HG03442 (cell line): Measurements from ENCODE around the gene NAXD.
"Not testable (repeated sequence)": the region's sequence is repeated elsewhere in the genome, so short reads cannot be mapped to it uniquely, and the experiment has no call there.

Experiments
- ATAC-seq: cut with Tn5 transposase; IDR thresholded peaks from one replicate; pipeline ENCODE4 v1.9.1; 2021; ENCODE audit warnings: mild to moderate bottlenecking, moderate library complexity; ENCODE audit not compliant: unreplicated experiment

The NAXD gene

GRCh38 chr13:110593430-110594130 is 21.8 kb upstream of the NAXD start:
- peak; percentile 91 for ATAC-seq

DNA sequence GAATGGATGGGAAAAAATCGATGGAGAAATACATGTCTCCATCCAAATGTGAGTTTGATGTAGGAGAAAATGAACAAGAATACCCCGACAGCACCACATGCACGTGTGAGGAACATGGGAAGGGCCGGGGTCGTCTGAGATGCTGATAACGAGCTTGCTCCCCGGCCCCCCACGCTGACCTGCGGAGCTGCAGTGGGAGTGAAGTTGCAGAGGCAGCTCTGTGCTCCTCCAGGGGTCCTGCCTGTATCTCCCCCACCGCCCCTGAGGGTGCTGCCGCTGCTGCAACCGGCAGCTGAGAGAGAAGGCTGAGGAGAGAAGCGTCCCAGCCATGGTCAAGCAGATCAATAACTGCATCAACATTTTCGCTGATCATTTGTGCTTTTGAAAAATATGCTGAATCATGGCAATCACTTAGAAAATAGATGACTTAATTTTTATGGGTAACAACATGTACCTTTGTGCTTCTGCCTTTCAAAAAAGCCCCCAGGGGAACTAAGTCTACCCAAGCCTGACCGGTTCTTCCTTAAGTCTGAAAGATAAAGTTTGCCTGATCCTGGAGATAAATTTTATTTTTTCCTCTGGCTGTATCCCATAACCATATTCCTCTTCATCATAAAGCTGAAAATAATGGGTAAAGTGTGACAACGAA is 18.2 kb upstream of the NAXD start:
- ATAC-seq = no peak

DNA sequence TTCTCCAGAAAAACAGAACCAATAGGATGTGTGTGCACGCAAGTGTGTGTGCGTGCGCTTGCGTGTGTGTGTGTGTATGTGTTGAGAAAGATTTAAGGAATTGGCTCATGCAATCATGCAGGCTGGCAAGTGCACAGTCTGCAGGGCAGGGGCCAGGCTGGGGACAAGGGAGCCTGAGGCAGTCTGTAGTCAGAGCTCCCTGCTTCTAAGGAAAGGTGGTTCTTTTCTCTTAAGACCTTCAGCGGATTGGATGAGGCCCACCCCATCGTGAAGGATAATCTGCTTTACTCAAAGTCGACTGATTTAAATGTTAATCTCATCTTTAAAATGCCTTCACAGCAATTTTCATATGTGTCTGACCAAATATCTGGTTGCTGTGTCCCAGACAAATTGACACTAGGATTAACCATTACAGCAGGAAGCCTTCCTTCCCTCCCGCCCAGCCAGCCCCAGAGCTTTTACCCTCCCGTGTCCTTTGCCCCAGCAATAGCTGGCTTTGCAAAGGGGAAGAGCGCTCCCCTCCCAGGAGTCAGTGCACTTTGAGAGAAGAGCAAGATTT is 15.0 kb upstream of the NAXD start:
- no peak for ATAC-seq

GRCh38 chr13:110600980-110601379 is 14.4 kb upstream of the NAXD start:
- ATAC-seq = no peak

DNA sequence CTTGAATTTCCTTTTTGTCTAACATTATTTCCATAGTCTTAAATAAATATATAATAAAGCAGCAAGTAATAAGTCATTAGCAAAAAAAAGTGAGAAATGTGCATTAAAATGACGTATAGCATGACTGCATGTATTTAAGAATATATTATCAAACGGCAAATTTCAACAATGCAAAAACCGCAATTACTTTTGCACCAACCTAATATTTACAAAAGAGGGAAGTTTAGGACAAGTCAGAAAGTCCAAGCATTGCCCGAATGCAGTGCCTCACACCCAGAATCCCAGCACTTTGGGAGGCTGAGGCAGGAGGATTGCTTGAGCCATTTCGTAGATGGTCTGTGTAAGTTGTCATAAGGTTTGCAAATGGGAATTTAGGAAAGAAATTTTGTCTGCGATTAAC is 10.2 kb upstream of the NAXD start:
- no peak for ATAC-seq

DNA sequence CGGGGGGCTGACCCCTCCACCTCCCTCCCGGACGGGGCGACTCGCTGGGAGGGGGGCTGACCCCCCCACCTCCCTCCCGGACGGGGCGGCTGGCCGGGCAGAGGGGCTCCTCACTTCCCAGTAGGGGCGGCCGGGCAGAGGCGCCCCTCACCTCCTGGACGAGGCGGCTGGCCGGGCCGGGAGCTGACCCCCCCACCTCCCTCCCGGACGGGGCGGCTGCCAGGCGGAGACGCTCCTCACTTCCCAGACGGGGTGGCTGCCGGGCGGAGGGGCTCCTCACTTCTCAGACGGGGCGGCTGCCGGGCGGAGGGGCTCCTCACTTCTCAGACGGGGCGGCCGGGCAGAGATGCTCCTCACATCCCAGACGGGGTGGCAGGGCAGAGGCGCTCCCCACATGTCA is 9.1 kb upstream of the NAXD start:
- ATAC-seq = not testable (repeated sequence)

GRCh38 chr13:110607675-110608224 is 7.6 kb upstream of the NAXD start:
- peak; percentile 43 for ATAC-seq

DNA sequence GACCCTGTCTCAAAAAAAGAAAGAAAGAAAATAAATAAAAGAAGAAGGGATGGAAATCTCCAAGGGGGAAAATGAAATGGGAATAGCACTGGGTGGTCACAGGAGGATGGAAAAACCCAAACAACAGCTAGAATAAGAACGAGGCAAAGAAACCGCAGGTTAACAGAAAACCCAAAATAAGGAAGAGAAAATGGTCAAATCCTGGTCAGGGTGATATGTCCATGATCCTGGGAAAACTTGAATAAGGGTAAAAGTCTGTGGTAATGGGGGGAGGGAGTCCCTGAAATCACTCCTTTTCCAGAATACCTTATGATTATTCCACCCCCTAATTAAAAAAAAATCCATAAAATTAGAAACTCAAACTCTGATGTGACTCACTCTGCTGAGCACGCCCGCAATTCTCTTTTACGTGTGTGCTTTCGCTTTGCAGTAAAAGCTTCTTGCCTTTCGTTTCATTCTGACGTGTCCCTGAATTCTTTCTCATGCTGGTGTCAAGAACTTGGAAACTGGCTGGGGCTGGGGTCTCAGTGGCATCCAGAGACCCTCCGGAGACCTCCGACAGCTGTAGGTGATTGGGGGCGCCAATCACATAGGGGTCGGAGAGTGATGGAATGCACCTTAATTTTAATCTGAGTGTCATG is 4.3 kb upstream of the NAXD start:
- ATAC-seq = peak; percentile 41

- ATAC-seq = no peak
Observed at GRCh38 chr13:110615005-110615321, 382 bp upstream of the NAXD start.

GRCh38 chr13:110616103-110617101 is 1.1 kb downstream of the NAXD start:
- ATAC-seq = peak; percentile 52

DNA sequence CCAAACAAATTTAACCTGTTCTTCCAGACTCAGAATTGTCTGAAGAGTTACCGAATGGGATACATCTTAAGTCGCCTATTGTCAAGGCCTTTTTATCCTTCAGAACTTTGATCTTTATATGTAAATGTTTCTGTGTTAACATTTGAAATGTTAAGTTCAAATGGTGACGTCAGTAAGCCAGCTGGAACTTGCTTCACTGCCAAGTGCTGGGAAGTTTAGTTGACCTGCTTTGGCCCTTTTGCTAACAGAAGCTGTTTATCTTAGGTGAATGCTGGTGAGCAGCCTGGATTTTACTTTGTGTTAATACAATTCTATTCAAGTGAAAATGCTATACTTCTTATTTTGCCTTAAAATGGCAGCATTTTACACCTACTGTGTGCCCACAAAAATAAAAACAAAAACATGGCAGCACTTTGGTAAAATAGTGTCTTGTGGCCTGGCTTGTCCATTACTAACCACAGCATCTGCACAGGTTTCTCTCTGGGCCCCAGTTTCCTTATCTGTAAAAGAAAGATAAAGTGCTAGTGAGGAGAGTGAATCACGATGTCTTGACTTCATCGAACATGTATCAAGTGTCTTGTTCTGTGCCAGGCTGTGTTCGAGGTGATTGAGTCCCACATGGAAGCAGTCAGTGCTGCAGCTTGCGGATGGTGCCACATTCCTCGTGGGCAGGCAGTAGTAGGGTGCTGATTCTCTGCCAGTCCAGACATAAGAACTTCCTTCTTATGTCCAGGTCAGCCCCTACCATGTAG is 2.2 kb downstream of the NAXD start:
- no peak for ATAC-seq

DNA sequence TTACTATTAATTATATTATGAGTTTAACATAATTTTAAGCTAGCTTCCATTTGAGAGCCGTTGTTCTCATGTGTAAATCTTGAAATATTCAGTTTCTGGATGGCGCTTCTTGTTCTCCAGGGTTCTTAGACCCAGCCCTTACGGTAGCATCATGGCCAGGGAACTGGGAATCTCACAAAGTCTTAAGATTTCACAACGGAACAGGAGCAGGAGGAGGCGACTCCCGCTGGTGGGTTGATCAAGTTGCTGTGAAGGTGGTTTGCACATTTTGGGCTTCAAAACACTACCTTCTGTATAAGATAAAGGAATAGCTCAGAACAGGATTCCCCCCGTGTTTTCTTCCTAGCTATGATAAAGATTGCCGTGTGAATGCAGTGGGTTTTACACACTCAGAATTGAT is 2.8 kb downstream of the NAXD start:
- ATAC-seq = no peak

GRCh38 chr13:110618780-110619179 is 3.4 kb downstream of the NAXD start:
- ATAC-seq = no peak

GRCh38 chr13:110620596-110620995 is 5.3 kb downstream of the NAXD start:
- no peak for ATAC-seq

DNA sequence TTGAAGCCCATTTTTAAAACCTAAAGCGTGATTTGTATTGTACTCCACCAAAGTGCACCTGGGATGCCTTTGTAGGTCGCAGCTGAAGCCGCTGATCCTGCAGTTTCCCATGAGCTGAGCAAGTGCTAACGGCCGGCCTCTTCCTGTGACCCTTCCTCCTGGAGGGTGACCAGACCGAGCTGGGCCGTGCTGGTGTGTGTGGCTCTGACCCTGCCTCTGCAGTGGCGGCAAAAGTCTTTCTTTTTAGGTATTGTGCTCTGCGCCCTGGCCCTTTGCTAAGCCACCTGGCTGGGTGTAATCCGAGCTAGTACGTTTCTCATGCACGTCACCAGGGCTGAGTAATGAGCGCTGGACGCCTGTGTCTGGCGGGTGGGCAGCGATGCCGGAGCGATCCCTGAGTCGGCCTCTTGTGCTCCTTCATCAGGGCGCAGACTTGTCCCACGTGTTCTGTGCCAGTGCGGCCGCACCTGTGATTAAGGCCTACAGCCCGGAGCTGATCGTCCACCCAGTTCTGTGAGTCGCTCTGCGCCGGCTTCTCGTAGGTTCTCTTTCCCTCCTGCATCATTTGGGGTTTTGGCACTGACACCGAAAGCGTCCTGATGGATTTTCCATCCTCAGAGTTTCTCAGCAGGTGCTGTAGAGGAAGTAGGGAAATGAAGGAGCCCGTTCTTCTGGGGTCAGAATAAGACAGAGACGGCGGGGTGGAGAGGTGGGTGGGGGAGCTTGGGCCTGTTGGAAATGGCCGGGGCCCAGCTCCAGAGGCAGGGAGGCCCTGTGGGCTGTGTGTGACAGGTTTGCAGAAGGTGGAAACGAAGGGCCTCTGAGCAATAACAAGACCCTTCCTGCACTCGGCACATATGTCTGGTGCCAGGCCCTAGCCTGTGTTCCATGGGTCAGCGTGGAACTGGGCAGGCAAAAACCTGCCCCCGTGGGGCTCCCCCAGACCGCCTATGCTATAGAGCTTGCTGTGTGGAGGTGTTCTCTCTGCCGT is 9.7 kb downstream of the NAXD start:
- ATAC-seq = no peak

DNA sequence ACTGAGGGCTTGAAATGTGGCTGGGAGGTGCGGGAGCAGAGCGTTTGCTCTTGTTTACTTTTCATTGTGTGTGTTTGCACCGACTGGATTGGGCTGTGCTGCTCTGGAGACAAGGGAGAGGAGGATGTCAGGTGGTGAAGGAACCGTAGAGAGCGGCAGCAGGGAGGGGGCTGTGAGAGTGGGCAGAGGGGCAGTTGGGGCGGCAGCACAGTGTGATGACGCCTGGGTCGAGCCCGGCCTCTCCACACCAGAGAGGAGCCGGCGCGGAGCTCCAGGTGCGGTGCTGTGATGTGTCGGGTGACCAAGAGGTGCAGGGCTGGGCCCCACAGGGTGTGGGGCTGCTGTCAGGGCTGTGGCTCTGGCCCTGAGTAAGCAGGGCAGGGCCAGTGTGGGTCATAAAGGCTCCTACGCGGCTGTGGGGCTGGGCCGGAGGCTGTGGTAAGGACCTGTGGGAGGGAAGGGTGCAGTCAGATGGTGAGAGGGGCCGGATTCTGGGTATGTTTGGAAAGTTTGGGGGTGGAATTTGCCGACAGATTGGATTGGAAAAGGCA is 10.5 kb downstream of the NAXD start:
- ATAC-seq = no peak

GRCh38 chr13:110626521-110626920 is 11.2 kb downstream of the NAXD start:
- ATAC-seq = no peak

GRCh38 chr13:110627351-110627750 is 12.0 kb downstream of the NAXD start:
- ATAC-seq = no peak
